Heart left ventricle (tissue), 13 donors: ENCODE data around the gene MRPL30.

Experiments used
- POLR2A ChIP-seq, 2 donors: fragments of 450-650 bp; IDR thresholded peaks; one replicate each; pipeline ENCODE4 v1.6.1; 2017; ENCODE audit warnings: antibody characterized with exemption in 2 of 2, mild to moderate bottlenecking in 2 of 2, moderate library complexity in 2 of 2
- TF ChIP-seq, protein P1 (sequence below), 12 donors: fragments of 200-600 bp; sonication (generic) in 4 of 12; IDR thresholded peaks; one replicate each; pipeline versions ENCODE4 v1.5.0 to v1.8.0; 2018 to 2022; ENCODE audit warnings: antibody characterized with exemption in 12 of 12, mild to moderate bottlenecking in 5 of 12
- donor health status: ischemic (EF 13 %, LVEDD 7.1; RV severe dilation, severe dysfunction).
- donor health status: DM: no; HTN: yes; CAD: no.
- donor health status: DM: no; HTN: no; CAD: no.
- donor health status: ischemic (EF 25% LVEDD 6.9; RV normal size, moderate dysfunction).
- donor health status: ischemic (EF 25% LVEDD 5.7; RV mildly dilated, moderate dysfunction).
- donor health status: ischemic (EF 35%, LVEDD 5.7; RV mildly dilated, moderate dysfunction).
- donor health status: nonischemic (EF 11% LVEDD 7.7; RV severe dilation, severe dysfunction).
- donor health status: DM: yes; HTN: yes; CAD: no.
- donor health status: PGD.
- donor health status: ischemic (EF 29% LVEDD 5.4; RV normal size, mild dysfunction).
- donor health status: nonischemic (EF 23%, LVEDD 6.1; RV moderate dilation, normal function).

DNA sequence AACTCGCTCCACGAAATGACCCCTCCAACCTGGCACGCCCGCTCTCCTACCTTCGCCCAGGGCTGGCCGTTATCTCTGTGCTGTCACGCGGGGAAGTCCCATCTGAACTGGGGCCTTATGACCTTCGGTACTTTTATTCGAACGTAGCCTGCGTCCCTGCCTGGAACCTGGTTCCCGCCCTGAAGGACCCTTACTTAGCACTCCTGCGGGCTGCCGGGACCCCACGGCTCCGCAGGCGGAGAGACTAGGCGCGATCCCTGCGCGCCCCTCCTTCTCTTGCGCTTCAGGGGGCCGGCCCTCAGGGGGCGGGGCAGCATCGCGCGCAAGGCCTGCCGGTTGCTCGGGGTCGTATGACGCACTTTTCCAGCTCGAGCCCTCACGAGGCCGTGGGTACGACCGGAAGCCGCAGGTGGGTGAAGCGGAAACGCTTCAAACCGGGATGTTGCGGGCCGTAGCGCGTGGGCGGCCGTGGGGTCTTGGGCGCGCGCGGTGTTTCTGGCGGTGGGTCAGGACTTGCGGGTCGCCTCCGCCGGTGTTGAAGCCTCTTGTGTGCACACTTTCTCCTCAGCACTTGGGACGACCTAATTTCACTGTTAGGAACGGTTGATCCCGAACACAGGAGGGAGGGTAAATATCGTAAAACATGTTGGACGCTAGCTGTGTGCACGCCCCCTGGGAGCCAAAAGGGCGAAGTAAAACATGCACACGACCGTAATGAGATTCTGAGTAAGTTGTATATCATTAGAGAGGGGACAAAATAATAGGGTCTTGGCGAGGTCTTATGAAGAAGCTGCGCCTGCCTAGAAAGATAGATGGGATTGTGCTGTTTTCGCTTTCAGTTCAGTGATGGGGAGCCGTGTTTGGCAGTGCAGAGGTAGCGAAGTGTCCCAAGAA lies 26.1 kb upstream of the MRPL30 start, which contains the start of the genes LIPT1 and TSGA10:
- TF ChIP-seq, protein P1, sequence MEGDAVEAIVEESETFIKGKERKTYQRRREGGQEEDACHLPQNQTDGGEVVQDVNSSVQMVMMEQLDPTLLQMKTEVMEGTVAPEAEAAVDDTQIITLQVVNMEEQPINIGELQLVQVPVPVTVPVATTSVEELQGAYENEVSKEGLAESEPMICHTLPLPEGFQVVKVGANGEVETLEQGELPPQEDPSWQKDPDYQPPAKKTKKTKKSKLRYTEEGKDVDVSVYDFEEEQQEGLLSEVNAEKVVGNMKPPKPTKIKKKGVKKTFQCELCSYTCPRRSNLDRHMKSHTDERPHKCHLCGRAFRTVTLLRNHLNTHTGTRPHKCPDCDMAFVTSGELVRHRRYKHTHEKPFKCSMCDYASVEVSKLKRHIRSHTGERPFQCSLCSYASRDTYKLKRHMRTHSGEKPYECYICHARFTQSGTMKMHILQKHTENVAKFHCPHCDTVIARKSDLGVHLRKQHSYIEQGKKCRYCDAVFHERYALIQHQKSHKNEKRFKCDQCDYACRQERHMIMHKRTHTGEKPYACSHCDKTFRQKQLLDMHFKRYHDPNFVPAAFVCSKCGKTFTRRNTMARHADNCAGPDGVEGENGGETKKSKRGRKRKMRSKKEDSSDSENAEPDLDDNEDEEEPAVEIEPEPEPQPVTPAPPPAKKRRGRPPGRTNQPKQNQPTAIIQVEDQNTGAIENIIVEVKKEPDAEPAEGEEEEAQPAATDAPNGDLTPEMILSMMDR (IDR thresholded peaks at IDR 0.05): peak in 4 of 12 donors; percentile 10 to 19 (median 15)
- peak; percentile 21 to 83 for TF ChIP-seq POLR2A (IDR thresholded peaks at IDR 0.05)
